HepG2 (cell line): Measurements from ENCODE around the gene IER2. TPM values are rescaled to one million over a fixed set of nuclear protein-coding genes. Genes with fewer than 3 reads are reported as not detected.
A peak's percentile ranks its signal among the peaks of the same experiment; 100 is the strongest.

Source experiments
- ARID5B ChIP-seq: IDR thresholded peaks from 2 replicates; pipeline ENCODE4 v1.4.0; 2020; ENCODE audit warnings: mild to moderate bottlenecking, missing genetic modification reagents
- CEBPG ChIP-seq: IDR thresholded peaks from 2 replicates; pipeline ENCODE4 v1.6.1; 2016
- CSRNP2 ChIP-seq: sonication (generic); formaldehyde crosslinking; conservative IDR thresholded peaks from 2 replicates; pipeline ENCODE4 v1.8.0; 2022; ENCODE audit warnings: low read depth, missing genetic modification reagents
- GATAD1 ChIP-seq: IDR thresholded peaks from 2 replicates; pipeline ENCODE4 v1.6.1; 2016; ENCODE audit warnings: missing genetic modification reagents, missing compliant biosample characterization
- HNF1B ChIP-seq: sonication (generic); formaldehyde crosslinking; IDR thresholded peaks from 2 replicates; pipeline ENCODE4 v1.5.1; 2020; ENCODE audit warnings: mild to moderate bottlenecking, moderate library complexity, missing genetic modification reagents
- MLX ChIP-seq: IDR thresholded peaks from 2 replicates; pipeline ENCODE4 v1.6.1; 2016
- MXD4 ChIP-seq: IDR thresholded peaks from 2 replicates; pipeline ENCODE4 v1.6.1; 2016; ENCODE audit warnings: mild to moderate bottlenecking, missing biosample characterization, missing genetic modification reagents
- PPARG ChIP-seq: conservative IDR thresholded peaks from 2 replicates; pipeline ENCODE4 v1.6.1; 2016; ENCODE audit warnings: missing biosample characterization, missing genetic modification reagents
- RAD21 ChIP-seq: fragments of 450-650 bp; formaldehyde crosslinking; IDR thresholded peaks from 2 replicates; pipeline ENCODE4 v1.5.0; 2020; ENCODE audit warnings: mild to moderate bottlenecking
- SMC3 ChIP-seq: IDR thresholded peaks from 2 replicates; pipeline ENCODE4 v1.6.1; 2011; ENCODE audit warnings: low read length, improper control_type of control experiment
- SRF ChIP-seq: IDR thresholded peaks from 2 replicates; pipeline ENCODE4 v1.6.1; 2011; ENCODE audit warnings: mild to moderate bottlenecking, low read depth, low read length, moderate library complexity
- TEAD3 ChIP-seq: optimal IDR thresholded peaks from 2 replicates; pipeline ENCODE3; 2016; ENCODE audit warnings: borderline replicate concordance
- TFDP2 ChIP-seq: sonication (generic); formaldehyde crosslinking; IDR thresholded peaks from 2 replicates; pipeline ENCODE4 v1.4.0; 2020; ENCODE audit warnings: missing genetic modification reagents
- THAP11 ChIP-seq: IDR thresholded peaks from 2 replicates; pipeline ENCODE4 v1.6.1; 2016; ENCODE audit warnings: missing biosample characterization, missing genetic modification reagents
- YEATS4 ChIP-seq: sonication (generic); formaldehyde crosslinking; IDR thresholded peaks from 2 replicates; pipeline ENCODE4 v1.4.0; 2020; ENCODE audit warnings: missing genetic modification reagents, borderline replicate concordance
- ZBTB2 ChIP-seq: sonication (generic); formaldehyde crosslinking; IDR thresholded peaks from 2 replicates; pipeline ENCODE4 v1.8.0; 2022; ENCODE audit warnings: low read depth, missing genetic modification reagents
- ZMYM2 ChIP-seq: sonication (generic); formaldehyde crosslinking; IDR thresholded peaks from 2 replicates; pipeline ENCODE4 v1.8.0; 2022; ENCODE audit warnings: mild to moderate bottlenecking, missing genetic modification reagents
- ZNF460 ChIP-seq: sonication (generic); formaldehyde crosslinking; IDR thresholded peaks from 2 replicates; pipeline ENCODE4 v1.5.1; 2020; ENCODE audit warnings: missing genetic modification reagents, mild to moderate bottlenecking, borderline replicate concordance
- ZNF614 ChIP-seq: IDR thresholded peaks from 2 replicates; pipeline ENCODE4 v1.6.1; 2018; ENCODE audit warnings: missing biosample characterization, missing genetic modification reagents, inconsistent platforms, borderline replicate concordance
- ZSCAN22 ChIP-seq: sonication (generic); formaldehyde crosslinking; IDR thresholded peaks from 2 replicates; pipeline ENCODE4 v1.4.0; 2020; ENCODE audit warnings: mild to moderate bottlenecking, missing genetic modification reagents
- polyA plus RNA-seq, 8 experiments: library from polyadenylated mRNA; depleted of rRNA in 3 of 8; stranded (reverse) in 7 of 8; unstranded in 1 of 8; fragments of >200 nt; fragmentation: Illumina TruSeq in 4 of 8; extraction: Trizol in 4 of 8; gene quantifications; 2 replicates each; pipeline versions ENCODE4 v1.2.1 to v1.2.3, GENCODE V29; 2011 to 2016; ENCODE audit warnings: low read depth in 4 of 8, missing spikeins in 1 of 8, mixed read lengths in 1 of 8; ENCODE audit not compliant: insufficient read depth in 1 of 8
- total RNA-seq, 5 experiments: library from RNA; depleted of rRNA; stranded (reverse); fragments of >200 nt; fragmentation: Illumina TruSeq; extraction: Trizol; gene quantifications; 2 replicates each; pipeline ENCODE4 v1.2.3, GENCODE V29; 2016; ENCODE audit warnings: low read depth in 1 of 5

IER2 gene
- total and polyA plus RNA-seq, 2 of the 13 experiments (the other 11 are each of a cell fraction or from before 2014, with no cell fraction given), result 10.1 to 14.3 TPM

GRCh38 chr19:13195678-13196077, 45.5 kb downstream of the IER2 start (continued):
- TF ChIP-seq CSRNP2 (CRISPR knock-in tag) (no peak), CEBPG (CRISPR knock-in tag) (0 out of 2 replicates have a peak, but pooled peaks have one; percentile 14), RAD21 (peak; percentile 51), SRF (0 out of 2 replicates have a peak, but pooled peaks have one; percentile 13), PPARG (CRISPR knock-in tag) (0 out of 2 replicates have a peak, but pooled peaks have one; percentile 18), ZSCAN22 (no peak), YEATS4 (CRISPR knock-in tag) (no peak), SMC3 (peak; percentile 36; the same call in 1 of the 2 replicates), ZNF460 (CRISPR knock-in tag) (peak; percentile 96), THAP11 (CRISPR knock-in tag) (0 out of 2 replicates have a peak, but pooled peaks have one; percentile 27), ZNF614 (CRISPR knock-in tag) (0 out of 2 replicates have a peak, but pooled peaks have one; percentile 39), TFDP2 (CRISPR knock-in tag) (0 out of 2 replicates have a peak, but pooled peaks have one; percentile 24), MLX (CRISPR knock-in tag) (0 out of 2 replicates have a peak, but pooled peaks have one; percentile 23), MXD4 (CRISPR knock-in tag) (no peak), ZBTB2 (CRISPR knock-in tag) (no peak), GATAD1 (0 out of 2 replicates have a peak, but pooled peaks have one; percentile 25), ZMYM2 (peak; percentile 48; the same call in 1 of the 2 replicates), HNF1B (CRISPR knock-in tag) (peak; percentile 89), TEAD3 (CRISPR knock-in tag) (peak; percentile 70), ARID5B (CRISPR knock-in tag) (0 out of 2 replicates have a peak, but pooled peaks have one; percentile 20)
